ENCODE data around the gene ZNF331. TPM values are rescaled to one million over a fixed set of nuclear protein-coding genes. Genes with fewer than 3 reads are reported as not detected.

Gene ZNF331
- total RNA-seq, 1 experiment from 2014 or later, result 57.2 TPM

GRCh38 chr19:53596056-53596455 is 58.1 kb downstream of the ZNF331 start:
- H3K9me3 Mint-ChIP-seq, result no peaks in the 10 kb centered on the region
- WGBS (ENCODE audit: extremely low coverage, insufficient read length, low lambda C conversion rate), result no CpG with 5 or more reads among the region's 9 CpGs
- no peak overlapping the region for H4K5ac ChIP-seq (ENCODE audit: insufficient read length, low read depth, low read length)
- H3K23ac ChIP-seq (ENCODE audit: insufficient read length, low read depth, low read length), result no peak overlapping the region
- no peaks in the 10 kb centered on the region for H3K27me3 Mint-ChIP-seq (ENCODE audit: low read depth)
- peak overlapping the region; percentile 3 for H3K4ac ChIP-seq (ENCODE audit: low read depth, low read length)
- H2BK120ac ChIP-seq (ENCODE audit: low read depth, low read length, poor library complexity, severe bottlenecking), result peak overlapping the region; percentile 65
- TF ChIP-seq CTCF (conservative IDR thresholded peaks at IDR 0.05), result no peak
- DNase-seq, result peak; percentile 67
- H3K56ac ChIP-seq (ENCODE audit: insufficient read length, low read depth, low read length), result no peak overlapping the region
- H3K4me3 Mint-ChIP-seq, result peak overlapping the region; percentile 46 to 69; a peak in 4 of 5 replicates
- peak overlapping the region; percentile 80 for H2BK12ac ChIP-seq (ENCODE audit: insufficient read length, low read depth, low read length)
- no peak overlapping the region for H2BK20ac ChIP-seq (ENCODE audit: low read depth, low read length, poor library complexity, severe bottlenecking)
- H3K9ac ChIP-seq (ENCODE audit: extremely low read depth, insufficient read length, low read length), result peak overlapping the region; percentile 16
- H4K91ac ChIP-seq (ENCODE audit: insufficient read length, low read depth, low read length), result peak overlapping the region; percentile 22
- peak overlapping the region; percentile 91 for H3T11ph ChIP-seq (ENCODE audit: low read length)
- H4K8ac ChIP-seq (replicated peaks; ENCODE audit: insufficient read length, low read depth, low read length), result no peak overlapping the region
- peak overlapping the region; percentile 49 for H3K4me2 ChIP-seq (ENCODE audit: insufficient read depth, insufficient read length, low read length)
- peak overlapping the region; percentile 99 to 100 (median 100) for H3K27ac Mint-ChIP-seq
- no peaks in the 10 kb centered on the region for H4K20me1 ChIP-seq (ENCODE audit: control insufficient read depth, insufficient read depth, insufficient read length)
- peak overlapping the region; percentile 36 for H2BK5ac ChIP-seq (ENCODE audit: insufficient read length, low read length)
- peak overlapping the region; percentile 93 for H3K27ac ChIP-seq (ENCODE audit: insufficient read length, low read depth, low read length)
- H2BK15ac ChIP-seq (ENCODE audit: low read depth, low read length), result no peak overlapping the region
- H3K36me3 Mint-ChIP-seq (ENCODE audit: insufficient read depth in 1 of 3, low read depth in 3 of 3), result no peaks in the 10 kb centered on the region
- H3K79me1 ChIP-seq (ENCODE audit: insufficient read depth, low read depth, low read length, poor library complexity, severe bottlenecking), result no peaks in the 10 kb centered on the region
- no peaks in the 10 kb centered on the region for H3K27me3 ChIP-seq (ENCODE audit: insufficient read depth, low read length)
- peaks cover 27 to 29% of the 10 kb centered on the region in 2 experiments for H3K4me1 Mint-ChIP-seq
- no peak overlapping the region for H2AFZ ChIP-seq (ENCODE audit: low read length)
- peak overlapping the region; percentile 93 for H3K14ac ChIP-seq (ENCODE audit: insufficient read depth, low read length)
- H3K23me2 ChIP-seq (ENCODE audit: insufficient read length, low read depth, low read length, poor library complexity, severe bottlenecking), result no peaks in the 10 kb centered on the region
- peaks cover 3% of the 10 kb centered on the region; the same call in 1 of the 2 replicates for H3K4me1 ChIP-seq (ENCODE audit: insufficient read depth, low read length)
- H3K18ac ChIP-seq (ENCODE audit: insufficient read length, low read depth, low read length), result peak overlapping the region; percentile 55
- H3K9me3 ChIP-seq (ENCODE audit: control insufficient read depth, low read depth, low read length), result no peaks in the 10 kb centered on the region
- no peaks in the 10 kb centered on the region for H3K79me2 ChIP-seq (ENCODE audit: insufficient read depth, low read length)
- no peak overlapping the region for H2AK5ac ChIP-seq (ENCODE audit: insufficient read length, low read length)

All from H9 (cell line).